KG1 (cell line): ENCODE measurements around the gene MAP2K3.

Experiments
- DNase-seq: peaks from one replicate; lab custom pipeline; 2025; lab: John Stamatoyannopoulos, UW

The MAP2K3 gene

DNA sequence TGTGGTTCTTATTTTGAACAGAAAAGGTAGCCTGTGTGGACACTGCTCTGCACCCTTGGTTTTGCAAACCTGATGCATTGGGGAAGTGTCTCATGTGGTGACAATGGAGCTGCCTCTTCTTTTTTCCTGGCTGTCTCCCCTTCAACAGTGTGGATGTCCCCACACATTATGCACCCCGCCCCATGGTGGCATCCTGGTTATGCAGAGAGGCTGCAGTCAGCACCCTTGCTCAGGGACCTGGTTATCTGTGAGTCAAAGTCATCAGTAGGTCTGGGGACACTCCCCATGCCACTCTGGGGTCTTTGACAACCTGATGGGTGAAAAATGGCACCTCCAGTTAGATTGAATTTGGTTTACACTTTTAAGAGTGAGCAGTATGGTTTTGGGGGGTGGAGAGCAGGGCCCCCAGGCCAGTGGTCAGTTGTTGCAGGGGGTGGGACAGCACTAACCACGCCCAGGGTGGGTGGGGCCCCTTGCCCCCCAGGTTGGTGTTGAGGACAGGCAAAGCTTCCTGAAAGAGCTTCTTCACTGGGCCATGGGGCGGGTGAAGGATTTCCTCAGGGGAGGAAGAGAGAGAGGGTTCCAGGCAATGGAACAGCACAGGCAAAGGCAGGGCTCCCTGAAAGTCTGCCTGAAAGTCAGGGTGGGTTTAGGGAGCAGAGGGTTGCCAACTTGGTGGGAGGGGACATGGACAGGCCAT is 67.0 kb downstream of the MAP2K3 start:
- DNase-seq: no peak

DNA sequence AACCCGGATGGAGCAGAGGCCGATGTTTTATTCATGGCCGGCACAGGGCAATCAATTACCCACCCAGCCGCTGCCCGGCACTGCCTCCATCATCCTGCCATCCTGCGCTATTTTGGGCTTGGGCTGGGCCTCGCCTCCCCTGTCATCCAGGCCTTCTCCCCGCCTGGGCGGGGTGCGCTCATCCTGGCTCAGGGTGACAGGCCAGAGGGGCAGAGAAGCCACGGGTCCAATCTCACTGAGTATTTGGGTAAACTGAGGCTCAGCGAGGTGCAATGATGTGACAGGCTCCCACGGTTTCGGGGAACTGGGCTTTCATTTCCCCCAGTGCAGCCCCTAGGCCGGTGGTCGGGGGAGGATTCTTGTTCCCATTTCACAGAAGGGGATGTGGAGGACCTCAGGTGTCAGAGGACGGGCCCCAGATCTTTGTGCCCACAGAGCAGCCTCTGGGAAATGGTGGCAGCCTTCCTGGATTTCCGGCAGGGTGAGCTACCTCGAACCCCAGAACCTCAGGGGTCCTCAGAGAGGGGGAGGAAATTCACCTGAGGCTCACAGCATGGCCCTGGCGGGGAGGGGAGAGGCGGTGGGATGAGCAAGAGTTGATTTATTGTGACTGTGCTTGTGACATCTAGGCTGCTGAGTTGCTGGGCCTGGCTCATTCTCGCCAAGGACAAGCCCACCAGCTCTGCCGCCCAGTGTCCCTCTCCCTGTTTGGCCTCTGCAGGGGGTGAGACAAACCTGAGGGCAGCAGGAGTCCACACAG is 67.9 kb downstream of the MAP2K3 start:
- no peak for DNase-seq

DNA sequence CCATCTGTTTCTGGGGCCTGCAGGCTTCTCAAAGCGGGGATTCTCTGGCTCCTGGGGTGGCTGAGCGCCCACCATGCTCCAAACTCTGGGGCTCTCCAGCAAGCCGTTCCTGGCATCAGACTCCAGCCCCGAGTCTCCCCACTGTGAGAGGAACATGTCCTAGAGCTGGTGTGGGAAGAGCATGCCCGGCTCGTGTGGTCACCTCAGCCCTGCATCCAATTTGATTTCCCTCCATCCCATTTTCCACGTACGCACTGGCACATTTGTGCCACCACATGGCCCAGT is 68.4 kb downstream of the MAP2K3 start:
- no peak for DNase-seq

DNA sequence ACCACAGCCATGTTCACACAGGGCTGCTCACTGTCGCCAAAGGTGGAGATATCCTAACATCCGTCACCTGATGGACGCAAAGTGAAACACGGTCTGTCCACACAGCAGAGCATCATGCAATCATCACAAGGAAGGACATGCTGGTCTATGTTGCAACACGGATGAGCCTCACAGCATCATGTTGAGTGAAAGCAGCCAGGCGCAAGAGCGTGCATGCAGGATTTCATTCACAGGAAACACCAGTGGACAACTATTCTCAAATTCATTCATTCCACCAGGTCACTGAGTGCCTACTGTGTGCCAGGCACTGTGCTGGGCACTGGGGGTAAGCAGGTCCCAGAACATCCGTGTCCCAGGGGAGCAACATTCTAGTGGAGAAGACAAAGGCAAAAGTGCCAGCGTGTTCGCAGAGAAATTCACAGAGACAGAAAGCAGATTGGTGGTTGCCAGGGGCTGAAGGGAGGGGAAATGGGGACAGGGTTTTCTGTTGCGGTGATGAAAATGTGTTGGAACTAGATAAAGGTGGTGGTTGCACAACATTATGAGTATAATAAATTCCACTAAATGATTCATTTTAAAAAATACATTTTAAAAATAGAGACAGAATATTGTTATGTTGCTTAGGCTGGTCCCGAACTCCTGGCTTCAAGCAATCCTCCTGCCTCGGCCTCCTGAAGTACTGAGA is 69.0 kb downstream of the MAP2K3 start:
- no peak for DNase-seq

DNA sequence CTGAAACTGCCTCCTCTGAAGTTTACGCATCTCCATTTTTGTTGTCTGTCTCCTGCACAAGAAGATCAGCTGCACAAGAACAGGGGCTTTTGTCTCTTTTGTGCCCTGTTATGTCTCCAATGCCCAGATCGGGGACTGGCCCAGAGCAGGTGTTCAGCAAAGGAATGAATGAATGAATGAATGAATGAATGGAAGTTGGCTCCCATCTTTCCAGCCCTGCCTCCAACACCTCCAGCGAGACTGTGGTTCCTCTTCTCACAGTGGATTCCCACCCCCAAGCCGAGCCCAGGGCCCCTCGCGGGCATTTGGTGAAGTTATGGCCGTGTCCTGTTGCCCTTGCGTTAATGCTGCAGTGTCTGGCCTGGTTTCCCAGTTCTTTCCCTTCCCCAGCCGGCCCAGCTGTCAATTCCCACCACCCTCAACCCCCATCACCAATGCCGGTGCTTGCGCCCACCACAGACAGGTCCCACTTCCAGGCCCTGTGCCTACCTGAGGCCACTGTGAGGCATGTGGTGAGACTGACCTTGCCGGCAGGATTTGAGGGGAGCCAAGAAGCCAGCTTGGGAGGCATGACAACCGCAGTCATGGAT is 70.4 kb downstream of the MAP2K3 start:
- DNase-seq: no peak

DNA sequence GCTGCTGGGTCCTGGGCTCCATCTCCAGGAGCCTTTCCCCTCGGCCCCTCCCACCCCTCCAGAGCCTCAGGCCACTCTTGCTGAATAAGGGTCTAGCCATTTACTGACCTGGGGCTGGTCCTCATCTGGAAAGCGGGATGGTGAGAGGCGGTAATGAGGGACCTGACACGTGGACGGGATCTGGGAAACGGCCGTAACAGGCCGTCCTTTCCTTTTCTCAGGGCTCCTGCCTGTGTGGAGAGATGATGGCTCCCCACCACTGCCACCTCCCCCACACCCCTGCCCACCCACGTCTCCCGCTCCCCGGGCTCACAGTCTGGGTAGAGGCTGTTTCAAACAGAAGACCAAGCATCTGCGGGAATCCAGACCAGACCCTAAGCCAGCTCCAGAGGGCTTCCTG is 71.1 kb downstream of the MAP2K3 start:
- DNase-seq: no peak

DNA sequence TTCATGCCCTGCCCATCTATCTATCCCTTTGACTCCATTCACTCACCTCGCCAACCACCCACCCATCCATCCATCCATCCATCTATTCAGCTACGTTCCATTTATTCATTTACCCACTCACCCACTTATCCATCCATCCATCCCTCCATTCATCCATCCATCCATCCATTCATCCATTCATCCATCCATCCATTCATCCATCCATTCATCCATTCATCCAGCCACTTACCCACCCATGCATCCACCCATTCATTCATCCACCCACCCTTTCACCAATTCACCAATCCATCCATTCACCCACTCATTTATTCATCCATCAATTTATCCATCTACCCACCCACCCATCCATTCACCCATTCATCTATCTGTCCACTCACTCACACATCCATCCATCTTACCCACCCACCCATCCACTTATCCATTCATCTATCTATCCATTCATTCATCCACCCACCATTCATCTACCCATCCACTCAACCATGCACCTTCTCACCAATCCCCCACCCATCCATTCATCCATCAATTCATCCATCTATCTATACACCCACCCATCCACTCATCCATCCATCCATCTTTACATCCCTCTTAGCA is 72.1 kb downstream of the MAP2K3 start:
- no peak for DNase-seq

DNA sequence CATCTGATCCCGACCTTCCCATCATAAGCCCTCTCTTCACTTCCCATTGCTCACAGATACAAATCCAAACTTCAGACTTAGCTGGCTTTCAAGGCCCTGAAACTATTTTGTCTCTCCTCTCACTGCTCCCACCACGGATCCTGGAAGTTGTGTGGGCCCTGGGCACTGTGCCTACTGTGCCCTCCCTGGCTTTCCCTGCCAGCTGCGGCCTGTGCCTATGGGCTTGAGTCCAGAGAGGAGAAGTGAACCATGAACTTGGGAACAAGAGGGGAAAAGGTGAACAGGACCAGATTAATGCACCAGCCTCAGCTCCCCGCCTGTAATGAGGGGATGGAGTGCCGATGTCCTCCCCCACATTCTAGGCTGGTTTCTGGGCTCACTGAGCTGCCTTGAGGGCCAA is 72.8 kb downstream of the MAP2K3 start:
- DNase-seq: no peak

DNA sequence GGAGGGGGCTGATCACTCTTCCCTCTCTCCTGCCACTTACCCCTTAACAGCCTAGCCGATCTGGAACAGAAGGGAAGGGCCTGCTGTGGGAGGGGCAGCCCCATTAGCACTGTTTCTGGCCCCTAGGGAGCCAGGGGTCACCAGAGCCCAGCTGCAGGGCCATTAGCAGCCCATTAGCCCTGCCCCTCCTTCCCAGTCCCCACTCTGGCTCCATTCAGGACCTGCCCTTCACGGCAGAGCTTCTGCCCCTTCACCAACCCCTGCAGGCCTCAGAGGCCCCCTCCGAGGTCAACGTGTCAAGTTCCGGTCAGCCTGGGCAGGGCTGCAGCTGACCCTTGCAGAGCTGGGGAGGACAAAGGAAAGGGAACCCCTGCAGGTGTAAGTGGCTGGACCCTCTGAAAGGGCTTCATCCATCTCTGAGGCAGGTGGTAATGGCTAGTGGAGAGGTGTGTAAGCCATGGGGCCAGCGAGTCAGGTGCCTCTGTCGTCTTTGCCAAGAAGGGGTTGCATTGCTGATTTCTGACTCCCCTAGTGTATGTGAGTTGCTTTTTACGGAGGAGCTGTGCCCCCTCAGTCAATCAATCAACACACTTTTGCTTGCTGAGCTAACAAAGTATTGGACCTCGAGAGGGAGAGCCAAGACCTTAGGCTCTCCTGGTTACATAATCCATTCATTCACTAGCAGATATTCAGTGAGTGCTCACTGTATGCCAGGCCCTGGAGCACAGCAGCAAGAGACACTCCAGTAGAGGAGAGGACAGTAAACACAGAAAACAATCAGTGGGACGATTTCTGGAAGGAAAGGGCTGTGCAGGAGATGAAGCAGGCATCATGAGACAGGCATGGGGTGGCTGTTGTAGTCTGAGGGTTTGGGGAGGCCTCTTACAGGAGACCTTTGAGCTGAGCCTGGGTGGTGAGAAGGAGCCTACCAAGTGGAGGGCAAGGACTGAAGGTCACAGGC is 73.5 kb downstream of the MAP2K3 start:
- no peak for DNase-seq

DNA sequence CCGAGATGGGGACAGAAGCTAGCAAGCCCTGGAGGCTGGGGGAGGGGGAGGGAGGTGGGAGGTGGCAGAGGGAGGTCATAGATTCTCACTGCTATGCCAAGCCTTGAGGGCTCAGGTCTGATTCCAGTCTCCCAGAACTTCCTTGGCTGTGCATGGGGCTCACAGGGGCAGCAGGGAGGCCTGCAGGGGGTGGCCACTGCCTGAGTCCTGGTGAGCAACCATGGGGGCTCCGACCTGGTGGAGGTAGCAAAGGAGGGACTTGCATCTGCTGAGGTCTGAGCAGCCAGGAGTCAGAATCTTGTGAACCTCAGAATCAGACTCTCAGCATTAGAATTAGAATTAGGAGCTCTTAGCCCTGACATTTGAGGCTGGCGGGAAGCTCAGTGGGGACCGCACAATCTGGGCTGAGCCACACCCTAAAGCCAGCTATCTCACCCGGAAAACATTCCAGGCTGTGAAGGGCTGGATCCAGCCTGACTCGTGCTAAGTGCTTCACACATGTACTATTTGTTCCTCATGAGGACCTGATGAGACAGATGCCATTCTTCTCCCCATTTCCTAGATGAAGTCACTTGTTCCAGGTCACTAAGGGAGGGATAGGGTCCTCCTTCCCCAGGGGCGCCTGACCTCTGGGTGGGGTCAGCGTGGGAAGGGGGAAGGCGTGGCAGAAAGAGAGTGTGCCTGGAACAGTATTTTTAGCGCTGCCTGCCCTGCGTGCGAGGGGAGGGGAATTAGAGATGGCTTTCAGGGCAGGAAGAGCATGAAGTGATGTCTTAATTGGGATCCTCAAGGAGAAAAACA is 74.4 kb downstream of the MAP2K3 start:
- no peak for DNase-seq

DNA sequence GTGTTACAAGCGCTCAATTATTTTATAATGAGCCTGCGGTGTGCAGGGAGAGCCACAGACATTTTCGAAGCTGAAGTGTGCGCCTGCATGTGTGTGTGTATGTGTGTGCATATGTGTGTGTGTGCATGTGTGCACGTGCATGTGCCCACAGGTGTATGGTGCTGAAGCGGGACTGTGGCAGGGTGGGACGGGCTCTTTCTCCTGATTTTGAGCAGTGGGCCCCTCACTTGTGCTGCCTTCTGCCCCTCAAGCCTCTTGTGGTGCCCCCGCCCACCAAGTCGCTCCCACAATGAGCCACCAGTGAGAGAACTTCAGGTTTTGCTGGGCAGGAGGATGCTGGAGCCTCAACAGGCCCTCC is 75.0 kb downstream of the MAP2K3 start:
- DNase-seq: no peak

DNA sequence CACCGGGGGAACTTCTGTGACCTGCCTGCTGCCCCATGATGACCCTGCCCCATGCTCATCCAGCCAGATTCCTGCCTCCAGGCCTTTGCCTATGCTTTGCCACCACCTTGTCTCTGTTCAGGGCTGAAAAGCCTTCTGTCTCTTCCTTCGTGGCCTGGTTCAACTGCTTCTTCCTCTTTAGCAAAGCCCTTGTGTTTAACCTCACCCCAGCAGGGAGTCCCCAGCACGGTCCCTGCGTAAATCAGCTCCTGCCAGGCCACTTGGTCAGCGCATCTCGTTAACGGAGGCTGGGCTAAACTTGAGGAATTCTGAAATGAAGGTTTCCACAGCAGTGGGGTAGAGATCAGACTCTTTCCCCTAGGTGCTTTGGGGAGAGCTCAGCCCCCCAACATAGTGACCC is 75.5 kb downstream of the MAP2K3 start:
- DNase-seq: no peak

DNA sequence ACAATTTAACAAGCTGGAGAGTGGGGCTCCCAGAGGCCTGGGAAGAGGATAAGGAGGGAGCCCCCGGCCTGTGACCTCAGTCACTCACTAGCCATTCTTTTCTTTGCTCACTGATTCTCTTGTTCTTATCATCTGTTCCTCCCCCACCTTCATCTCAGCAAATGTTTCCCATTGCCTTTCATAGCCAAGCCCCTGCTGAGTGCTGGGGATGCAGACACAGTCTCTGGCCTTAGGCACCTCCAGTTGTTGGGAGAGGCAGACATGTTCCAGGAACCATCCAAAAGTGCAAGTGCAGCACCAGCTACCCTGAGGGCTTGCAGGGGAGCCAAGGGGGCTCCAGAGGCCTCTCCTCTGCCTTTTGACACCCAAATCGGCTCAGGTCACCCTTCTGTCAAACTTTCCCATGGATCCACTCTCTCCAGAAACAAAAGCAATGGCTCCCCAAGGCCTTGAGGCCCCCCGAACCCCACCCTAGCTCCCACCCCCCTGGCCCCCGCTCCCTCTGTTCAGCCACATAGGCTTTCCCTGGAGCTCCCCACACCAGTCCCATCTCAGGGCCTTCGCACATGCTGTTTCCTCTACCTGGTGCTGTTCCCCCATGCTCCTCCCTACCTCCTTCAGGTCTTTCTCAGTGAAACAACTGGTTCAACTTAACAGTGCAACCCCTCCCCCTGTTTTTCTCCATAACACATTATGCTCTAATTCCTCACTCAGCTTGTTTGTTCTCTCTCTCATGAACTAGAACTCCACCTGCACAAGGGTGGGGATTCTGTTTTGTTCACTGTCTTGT is 76.7 kb downstream of the MAP2K3 start:
- DNase-seq: no peak

DNA sequence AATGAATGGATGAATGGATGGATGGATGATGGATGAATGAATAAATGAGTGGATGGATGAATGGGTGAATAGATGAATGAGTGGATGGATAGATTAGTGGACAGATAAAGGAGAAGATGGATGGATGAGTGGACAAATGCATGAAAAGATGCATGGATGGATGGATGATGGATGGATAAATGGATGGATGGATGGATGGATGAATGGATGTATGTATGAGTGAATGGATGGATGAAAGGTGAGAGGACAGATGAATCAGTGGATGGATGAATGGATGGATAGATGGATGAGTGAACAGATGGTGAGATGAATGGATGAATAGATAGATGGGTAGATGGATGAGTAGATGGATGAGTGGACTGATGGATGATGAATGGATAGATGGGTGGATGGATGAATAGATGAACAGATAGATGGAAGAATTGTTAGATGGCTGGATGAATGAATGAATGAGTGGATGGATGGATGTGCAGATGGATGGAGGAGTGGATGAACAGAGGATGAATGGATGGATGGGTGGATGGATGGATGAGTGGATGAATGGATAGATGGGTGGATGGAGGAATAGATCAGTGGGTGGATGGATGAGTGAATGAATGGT is 77.9 kb downstream of the MAP2K3 start:
- DNase-seq: no peak

DNA sequence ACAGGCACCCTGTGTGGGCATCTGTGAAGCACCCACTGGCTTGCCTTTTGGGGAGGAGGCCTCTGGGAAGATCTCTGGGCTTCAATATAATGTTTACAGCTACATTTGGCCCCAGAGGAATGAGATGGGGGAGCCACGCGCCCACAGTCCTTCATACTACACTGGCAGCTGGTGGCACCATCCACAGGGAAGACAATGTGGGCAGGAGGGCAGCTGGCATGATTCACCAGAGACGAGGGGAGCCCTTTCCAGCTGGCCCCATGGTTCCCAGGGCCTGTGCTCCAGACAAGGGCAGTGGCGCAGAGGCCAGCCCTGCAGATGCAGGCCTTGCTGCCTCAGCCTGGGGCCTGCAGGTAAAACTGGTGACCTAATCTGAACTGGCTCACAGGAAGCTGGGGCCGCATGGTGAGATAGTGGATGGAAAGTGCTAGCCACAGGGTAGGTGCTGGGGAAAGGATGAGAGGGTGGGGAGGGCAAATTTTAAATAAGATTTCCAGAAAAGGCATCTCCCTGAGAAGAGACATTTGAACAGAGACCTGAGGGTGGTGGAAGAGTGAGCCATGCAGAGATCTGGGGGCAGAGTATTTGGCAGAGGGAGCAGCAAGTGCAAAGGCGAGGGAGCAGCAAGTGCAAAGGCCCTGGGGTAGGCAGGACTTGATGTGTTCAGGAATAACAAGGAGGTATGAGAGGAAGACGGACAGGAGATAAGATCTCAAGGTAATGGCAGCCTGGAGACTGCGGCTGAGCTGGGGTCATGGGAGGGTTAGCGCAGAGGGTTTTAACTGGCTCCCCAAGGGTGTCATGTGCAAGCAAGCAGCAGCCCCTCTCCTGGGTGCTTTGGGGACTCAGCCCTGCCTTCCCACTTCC is 79.5 kb downstream of the MAP2K3 start:
- DNase-seq: no peak
